Hepatocyte (in vitro differentiated cells): ENCODE results near the gene HK2.

Source experiments
- CTCF ChIP-seq: fragments of 200-600 bp; sonication (generic); IDR thresholded peaks from 2 replicates; pipeline ENCODE4 v1.5.1; 2016; ENCODE audit warnings: antibody characterized with exemption, mild to moderate bottlenecking; ENCODE audit not compliant: poor library complexity
- EZH2 ChIP-seq: fragments of 200-600 bp; sonication (generic); IDR thresholded peaks from 2 replicates; pipeline ENCODE4 v1.6.1; 2016; ENCODE audit warnings: antibody characterized with exemption, mild to moderate bottlenecking, borderline replicate concordance
- EZH2phosphoT487 ChIP-seq: fragments of 200-600 bp; sonication (generic); IDR thresholded peaks from one replicate; pipeline ENCODE4 v1.6.1; 2018; ENCODE audit warnings: antibody characterized with exemption, mild to moderate bottlenecking, low read depth, moderate library complexity; ENCODE audit not compliant: unreplicated experiment, severe bottlenecking

- no peak for TF ChIP-seq CTCF
- TF ChIP-seq EZH2 = no peak
- no peak for TF ChIP-seq EZH2phosphoT487
Measured at GRCh38 chr2:74812787-74813590, 20.9 kb upstream of the HK2 start.
